Endometrium (tissue), 2 donors: Measurements from ENCODE around the gene CLN5.
"Not testable (repeated sequence)": the region's sequence is repeated elsewhere in the genome, so short reads cannot be mapped to it uniquely, and the experiment has no call there.

ENCODE experiments used
- FAIRE-seq: peaks from 2 replicates; lab custom pipeline; 2012; peaks lifted over from hg19 to GRCh38; lab: Jason Lieb, UNC
- donor health status: control.
- donor health status: control.

CLN5 gene

DNA sequence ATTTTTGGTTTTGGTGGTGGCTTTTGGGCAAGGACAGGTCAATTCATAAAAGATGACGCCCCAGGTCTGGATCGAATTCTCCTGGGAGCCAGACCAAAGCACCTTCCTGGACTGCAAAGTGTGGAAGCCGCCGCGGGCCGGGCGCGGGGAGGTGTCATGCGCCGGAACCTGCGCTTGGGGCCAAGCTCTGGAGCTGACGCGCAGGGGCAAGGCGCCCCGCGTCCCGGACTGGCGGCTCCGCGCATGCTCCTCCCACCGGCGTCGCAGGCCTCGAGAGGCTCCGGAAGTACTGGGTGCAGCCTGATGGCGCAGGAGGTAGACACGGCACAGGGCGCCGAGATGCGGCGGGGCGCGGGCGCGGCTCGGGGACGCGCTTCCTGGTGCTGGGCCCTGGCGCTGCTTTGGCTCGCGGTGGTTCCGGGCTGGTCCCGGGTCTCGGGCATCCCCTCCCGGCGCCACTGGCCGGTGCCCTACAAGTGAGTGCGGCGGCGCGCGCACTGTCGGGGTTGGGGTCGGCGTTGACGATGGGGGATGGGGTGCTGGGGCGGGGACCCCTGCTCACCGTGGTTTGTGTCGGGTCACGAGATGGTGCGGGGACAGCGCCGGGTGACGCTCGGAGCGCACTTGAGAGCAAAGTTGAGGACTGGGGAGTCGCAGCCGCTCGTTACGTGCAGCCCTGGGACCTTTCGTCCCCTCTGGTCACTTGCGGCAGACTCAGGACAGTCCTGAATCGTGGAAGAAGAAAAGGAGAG, at the start of gene CLN5:
Gene CLN5, plus strand, starts transcription at position 286 of the 752 bp plus-strand sequence. Its CDS starts 18 bp downstream, at position 304.
- no peak for FAIRE-seq

DNA sequence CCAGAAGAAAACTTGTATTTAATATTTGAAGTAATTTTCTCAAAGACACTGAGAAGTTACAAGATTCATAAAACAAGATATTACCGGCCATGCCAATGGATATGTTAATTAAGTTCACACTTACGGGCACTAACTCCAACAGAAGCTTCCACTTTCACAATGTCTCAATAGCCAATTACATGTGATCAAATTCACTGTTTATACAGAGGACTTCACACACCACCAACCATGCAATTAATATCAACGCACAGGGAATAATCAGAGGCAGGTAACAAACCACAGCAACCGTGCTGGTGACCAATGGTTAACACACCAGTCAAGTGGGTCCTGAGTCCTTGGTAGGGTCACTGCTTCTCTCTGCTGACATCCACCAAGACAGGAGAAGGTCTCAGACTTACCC, 49.5 kb upstream of the CLN5 start:
- no peak for FAIRE-seq

DNA sequence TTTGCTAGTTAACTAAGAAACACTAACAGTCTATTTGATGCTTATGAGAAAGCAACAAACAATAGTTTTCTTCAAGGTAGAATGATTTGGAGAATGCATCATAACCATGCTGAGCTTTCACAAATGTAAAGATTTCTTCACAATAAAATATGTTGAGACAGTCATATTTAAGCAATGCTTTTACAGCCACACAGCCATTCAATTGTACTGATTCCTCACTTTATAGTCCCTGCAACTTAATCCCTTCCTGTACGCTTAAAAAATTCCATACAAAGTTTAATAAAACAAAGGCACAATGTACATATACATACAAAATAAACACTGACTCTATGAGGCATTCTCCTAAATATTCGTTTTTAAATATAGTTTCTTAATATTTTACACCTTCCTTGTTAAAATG, 48.2 kb upstream of the CLN5 start:
- FAIRE-seq = no peak

DNA sequence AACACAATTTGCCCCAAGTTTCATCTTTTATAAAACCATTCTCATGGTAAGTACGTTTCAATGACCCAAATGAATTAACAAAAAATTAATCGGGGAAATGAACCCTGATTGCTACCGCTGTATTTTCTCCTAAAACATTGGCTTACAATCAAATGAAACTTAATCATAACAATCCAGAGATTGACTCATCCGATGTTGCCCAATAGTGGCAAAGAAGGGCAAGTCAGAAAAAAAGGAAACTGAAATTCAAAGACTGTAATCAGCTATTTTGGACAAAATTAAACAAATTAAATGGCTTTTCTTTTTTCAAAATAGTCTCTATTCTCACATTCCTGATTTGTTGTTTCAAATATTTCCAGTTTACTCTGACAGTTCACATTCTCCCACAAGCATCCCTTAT, 47.4 kb upstream of the CLN5 start:
- no peak for FAIRE-seq

DNA sequence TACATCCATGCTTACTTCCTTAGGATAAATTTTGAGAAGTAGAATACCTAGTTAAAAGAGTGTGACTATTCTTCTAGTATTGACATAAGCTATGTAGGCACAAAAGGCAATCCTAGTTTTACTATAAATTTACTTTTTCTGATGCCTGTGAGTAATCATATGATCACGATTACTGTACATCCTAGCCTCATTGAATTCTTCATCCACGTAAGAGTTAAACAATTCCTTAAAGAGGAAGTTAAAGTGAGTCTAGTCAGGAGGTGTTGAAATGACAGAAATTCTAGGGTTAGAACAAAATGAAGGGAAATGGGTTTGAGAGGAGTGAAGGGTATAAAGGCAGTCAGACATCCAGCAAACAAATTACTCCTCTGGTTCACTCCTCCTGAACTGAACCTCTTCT, 43.7 kb upstream of the CLN5 start, which contains the start of gene ACOD1:
Gene ACOD1, plus strand, starts transcription at position 363 of the 400 bp plus-strand sequence. CDS start 48 bp downstream, outside the sequence.
- FAIRE-seq = no peak

DNA sequence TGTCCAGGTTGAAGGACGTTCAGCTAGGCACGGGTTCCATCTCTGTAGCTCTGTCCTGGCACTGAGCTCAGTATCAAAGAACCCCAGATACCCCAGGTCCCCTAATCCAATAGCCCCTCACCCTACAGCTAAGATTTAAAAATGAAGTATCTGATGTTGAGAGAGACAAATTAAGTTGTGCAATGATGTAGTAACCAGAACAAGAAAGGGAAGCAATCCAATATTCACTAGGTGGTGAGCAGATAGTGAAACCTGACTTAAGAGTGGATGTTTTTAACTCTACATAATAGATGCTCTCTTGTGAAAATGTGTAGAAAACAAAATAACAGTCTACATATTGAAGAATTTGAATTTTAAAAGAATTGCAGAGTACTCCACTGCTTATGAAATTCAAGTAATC, 41.8 kb upstream of the CLN5 start:
- FAIRE-seq = no peak

DNA sequence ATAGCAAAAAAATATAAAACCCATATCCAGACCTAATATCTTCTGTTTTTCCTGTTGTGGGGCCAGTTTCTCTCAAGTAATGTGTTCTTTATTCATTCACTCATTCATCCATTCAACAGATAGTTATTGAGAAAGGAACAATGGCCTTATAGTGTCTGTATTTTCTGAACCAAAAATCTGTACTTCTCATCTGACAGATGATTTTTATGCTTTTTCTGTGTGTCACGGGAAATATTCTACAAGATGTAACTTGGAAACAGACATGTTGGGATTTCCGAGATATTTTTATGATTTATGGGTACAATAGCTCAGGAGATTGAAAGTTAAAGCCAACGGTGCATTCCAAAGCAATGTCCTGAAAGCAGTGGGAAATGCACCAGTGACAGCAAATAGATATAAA, 37.9 kb upstream of the CLN5 start:
- FAIRE-seq = no peak

DNA sequence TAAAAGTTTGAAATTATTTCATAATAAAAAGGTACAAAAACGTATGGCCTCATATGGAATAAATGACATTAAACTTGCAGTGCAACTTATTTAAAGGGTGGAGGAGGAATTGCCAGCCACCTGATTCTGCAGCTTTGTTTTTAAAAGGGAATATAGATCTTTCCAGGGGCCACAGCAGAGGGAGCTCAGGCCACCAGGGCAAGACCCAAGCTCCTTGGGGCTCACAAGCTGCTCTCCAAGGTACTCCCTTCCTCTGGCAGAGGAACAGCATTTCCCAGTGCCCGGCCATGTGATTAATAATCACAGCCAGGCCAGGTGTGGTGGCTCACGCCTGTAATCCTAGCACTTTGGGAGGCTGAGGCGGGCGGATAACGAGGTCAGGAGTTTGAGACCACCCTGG, 37.3 kb upstream of the CLN5 start:
- no peak for FAIRE-seq

DNA sequence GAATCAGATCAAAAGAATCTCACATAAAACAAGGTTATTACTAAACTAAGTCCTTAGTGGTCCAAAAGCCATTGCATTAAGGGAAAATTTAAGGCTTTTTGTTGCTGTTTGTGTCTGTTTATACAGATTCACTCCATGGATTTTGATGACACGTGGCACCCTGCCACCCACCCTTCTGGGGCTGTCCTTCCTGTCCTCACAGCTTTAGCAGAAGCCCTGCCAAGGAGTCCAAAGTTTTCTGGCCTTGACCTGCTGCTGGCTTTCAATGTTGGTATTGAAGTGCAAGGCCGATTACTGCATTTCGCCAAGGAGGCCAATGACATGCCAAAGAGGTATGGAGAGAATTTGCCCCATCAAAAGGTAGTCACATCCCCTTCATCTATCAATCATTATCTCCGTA, 36.7 kb upstream of the CLN5 start:
- no peak for FAIRE-seq

DNA sequence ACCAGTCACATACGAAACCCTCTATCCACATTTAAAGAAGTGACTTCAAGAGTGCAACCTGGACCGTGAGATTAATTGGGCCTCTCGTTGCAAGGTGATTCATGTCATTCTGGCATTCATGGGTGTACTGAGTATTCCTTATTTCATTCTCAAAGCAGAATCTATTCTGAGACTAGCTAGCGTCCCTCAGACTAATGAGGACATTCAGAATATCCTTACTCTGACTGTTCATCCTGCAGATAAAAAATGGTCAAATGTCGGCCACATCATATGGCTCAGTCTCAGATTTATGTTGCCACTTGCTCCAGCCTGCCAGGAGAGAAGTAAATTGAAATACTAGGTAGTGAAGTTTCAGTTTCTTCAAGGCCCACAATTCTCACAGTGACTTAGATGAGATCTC, 36.2 kb upstream of the CLN5 start:
- no peak for FAIRE-seq

DNA sequence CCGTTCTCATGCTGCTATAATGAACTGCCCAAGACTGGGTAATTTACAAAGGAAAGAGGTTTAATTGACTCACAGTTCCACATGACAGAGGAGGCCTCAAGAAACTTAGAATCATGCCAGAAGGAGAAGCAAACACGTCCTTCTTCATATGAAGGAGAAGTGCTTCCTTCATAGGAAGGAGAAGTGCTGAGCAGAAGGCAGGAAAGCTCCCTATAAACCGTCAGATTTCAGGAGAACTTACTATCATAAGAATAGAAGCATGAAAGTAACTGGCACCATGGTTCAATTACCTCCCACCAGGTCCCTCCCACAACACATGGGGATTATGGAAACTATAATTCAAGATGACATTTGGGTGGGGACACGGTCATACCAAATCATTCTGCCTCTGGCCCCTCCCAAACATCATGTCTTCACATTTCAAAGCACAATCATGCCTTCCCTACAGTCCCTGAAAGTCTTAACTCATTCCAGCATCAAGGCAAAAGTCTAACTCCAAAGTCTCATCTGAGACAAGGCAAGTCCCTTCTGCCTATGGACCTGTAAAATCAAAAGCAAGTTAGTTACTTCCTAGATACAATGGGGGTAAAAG, 32.9 kb upstream of the CLN5 start:
- FAIRE-seq = no peak

DNA sequence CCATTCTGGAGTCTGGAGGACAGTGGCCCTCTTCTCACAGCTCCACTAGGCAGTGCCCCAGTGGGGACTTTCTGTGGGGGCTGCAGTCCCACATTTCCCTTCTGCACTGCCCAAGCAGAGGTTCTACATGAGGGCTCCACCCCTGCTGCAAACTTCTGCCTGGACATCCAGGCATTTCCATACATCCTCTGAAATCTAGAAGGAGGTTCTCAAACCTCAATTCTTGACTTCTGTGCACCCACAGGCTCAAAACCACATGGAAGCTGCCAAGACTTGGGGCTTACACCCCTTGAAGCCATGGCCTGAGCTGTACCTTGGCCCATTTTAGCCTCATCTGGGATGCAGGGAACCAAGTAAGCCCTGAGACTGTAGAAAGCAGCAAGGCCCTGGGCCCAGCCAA, 32.1 kb upstream of the CLN5 start:
- FAIRE-seq = not testable (repeated sequence)

DNA sequence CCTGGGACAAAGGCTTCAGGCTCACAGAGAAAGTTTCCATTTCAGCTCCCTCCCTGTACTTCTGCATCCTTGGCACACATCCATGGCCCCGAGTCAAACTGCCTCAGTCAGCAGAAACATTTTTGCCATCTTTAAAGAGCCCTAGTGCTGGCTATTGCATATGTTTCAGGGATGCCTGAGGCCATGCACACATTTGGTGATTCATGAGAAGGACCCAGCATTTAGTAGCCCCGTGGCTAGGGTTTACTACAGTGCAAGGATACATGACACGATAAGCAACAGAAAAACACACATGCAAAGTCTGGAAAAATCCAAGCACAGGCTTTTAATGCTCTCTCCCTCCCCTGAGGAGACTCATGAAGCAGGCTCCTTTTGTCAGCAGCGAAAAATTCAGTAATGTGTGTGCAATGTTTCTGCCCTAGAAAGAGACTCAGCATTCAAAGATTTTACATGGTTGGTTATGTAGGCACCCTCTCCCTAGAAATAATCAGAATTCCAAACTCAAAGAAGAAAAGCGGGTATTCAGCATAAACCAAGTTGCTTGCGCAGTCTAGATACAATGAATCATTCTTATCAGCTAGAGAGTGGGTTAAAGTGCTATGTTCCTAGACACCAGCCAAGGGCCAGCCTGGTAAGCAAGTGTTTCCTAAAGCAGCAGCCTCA, 26.0 kb upstream of the CLN5 start:
- no peak for FAIRE-seq

DNA sequence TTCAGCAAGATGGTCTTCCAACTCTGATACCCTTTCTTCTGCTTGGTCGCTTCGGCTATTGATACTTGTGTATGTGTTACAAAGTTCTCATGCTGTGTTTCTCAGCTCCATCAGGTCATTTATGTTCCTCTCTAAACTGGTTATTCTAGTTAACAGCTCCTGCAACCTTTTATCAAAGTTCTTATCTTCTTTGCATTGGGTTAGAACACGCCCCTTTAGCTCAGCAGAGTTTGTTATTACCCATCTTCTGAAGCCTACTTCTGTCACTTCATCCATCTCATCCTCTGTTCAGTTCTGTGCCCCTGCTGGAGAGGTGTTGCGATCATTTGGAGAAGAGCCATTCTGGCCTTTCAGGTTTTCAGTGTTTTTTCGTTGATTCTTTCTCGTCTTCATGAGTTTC, 24.9 kb upstream of the CLN5 start:
- FAIRE-seq = no peak

DNA sequence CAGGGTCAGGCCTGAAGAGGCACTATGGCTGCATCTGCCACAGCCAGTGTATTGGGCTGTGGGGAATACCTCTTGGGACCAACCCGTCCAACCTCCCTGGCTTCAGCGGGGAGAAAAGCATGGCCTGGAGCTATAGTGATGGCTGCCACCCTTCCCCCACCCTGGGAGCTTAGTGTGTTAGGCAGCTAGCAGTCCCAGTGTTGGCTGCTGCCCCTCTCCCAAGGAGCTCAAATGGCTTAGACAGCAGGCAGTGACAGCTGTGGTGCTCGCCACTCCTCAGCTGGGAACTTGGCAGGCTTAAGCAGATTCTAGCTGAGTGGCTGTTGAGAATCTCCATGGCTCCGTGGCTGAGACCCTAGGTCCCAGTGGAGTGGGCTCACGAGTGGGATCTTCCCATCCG, 23.8 kb upstream of the CLN5 start:
- no peak for FAIRE-seq

DNA sequence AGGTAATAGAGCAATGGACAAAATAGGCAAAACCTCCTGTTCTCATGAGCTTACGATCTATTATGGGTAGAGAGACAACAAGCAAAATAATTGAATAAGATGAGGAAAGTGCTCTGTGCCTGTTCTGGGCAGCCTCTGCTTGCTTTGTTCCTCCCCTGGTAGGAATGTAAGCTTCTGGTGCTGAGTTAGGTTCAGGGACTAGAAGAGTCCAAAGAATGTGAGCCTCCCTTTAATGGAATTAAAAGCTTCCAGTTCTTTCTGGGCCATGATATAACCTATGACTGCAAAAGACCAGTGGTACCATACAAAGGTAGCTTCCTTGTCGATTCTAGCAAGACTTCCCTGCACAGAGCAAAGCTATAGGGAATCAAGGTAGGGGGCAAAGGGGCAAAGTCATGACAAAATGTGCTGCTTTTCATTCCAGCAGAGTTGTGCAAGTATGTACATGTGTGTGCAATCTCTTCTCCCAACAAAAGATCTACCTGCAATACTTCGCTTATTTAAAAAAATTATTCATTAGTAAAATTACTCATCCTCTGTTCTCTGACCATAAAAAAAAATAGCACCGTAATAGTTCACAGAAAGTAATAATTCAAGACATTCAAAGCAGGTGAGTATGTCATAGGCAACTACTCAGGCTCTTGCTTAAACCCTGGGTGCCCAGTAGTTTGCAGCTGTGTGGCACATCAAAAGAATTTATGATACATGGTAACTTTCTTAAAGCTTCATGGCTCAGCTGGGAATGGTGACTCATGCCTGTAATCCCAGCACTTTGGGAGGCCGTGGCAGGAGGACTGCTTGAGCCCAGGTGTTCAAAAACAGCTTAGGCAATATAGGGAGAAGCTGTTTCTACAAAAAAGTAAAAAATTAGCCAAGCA, 22.2 kb upstream of the CLN5 start:
- no peak for FAIRE-seq

DNA sequence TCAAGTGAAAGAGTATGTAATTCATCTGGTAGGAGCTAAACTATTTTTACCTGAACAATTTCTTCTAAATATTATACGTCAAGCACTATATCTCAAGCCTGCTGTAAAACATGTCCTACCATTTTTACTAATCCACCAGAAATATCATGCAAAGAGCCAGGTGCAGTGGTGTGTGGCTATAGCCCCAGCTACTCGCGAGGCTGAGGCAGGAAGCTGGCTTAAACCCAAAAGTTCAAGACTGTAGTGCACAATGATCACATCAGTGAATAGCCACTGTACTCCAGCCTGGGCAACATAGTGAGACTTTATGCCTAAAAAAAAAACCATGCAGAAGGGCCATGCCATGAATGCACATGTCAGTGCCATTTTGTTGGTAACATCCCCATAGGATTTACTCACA, 20.7 kb upstream of the CLN5 start:
- no peak for FAIRE-seq

DNA sequence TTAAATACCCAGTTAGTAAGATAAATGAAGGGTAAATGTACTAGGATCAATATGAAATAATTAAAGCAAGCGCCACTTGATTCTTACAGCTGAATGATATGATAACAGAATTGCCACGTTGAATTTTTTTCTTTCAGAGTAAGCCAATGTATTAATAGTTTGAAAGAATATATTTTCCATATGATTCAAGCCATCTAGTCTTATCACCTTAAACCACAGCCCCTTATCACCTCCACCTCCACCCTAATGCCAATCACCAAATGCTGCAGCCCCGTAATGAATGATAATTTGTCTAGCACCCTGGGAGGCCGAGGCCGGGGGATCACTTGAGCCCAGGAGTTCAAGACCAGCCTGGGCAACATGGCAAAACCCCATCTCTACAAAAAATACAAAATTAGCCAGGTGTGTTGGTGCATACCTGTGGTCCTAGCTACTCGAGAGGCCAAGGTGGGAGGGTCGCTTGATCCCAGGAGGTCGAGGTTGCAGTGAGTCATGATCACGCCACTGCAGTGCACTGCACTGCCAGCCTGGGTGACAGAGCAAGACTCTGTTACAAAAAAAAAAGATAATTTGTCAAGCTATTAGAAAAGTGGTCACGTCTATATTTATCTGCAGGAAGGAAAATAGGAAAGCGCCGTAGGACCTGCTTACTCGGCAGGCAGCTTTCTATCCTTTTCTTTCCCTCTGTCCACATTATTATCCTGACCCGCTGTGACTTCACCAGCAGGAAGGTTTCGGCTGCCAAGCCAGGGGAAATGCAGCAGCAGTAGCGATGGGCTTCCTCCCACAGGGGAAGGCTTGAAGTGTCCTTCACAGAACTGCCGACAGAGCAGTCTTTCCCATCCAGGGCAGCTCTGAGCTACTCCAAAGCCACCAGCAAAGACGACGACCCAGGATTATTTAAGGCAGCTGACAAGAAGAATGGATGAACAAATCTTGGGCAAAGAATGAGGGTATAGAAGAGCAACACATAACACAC, 19.7 kb upstream of the CLN5 start:
- FAIRE-seq = no peak

DNA sequence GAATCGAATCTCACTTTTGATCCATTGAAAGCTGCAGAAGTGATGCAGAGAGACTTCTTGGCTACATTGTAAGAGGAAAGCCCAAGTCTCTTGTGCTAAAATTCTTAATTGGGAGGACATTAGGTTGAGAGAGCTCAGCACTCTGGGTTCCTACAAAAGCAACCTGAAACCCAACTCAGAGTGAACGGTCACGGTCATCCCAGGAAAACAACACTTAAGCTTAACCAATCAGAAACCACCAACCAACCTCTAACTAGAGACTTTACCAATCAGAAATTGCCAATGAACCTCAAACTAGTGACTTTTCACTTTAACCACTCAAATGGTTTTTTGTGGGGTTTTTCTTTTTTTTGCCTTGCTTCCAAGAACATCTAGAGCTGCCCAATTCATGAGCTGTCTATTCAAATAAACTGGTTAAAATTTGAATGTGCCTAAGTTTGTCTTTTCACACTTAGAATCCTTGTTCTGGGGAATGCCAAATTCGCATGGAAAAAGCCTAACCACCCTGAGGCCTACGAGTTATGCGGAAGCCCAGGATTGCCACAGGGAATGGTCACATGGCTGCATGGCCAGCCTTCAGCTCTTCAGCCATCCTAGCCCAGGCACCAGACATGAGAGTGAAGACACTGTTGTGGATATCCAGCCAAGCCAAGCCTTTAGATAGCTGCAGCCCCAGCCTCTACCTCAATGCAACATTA, 17.8 kb upstream of the CLN5 start:
- no peak for FAIRE-seq

DNA sequence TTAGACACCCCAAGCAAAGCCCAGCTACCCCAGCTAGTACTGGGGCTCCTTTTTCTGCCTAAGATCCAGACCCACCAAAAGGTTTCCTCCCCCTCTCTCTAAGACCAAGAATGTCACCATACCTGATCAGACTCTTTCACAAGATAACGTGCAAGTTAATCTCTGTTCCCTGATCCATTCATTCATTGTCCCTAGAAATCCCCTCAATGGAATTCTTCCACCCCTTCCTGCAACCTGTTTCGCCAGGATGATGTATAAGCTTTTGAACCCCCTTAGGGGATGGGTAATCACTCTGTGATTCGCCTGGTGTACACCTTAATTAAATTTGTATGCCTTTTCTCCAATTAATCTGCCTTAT, 17.3 kb upstream of the CLN5 start:
- FAIRE-seq = no peak

DNA sequence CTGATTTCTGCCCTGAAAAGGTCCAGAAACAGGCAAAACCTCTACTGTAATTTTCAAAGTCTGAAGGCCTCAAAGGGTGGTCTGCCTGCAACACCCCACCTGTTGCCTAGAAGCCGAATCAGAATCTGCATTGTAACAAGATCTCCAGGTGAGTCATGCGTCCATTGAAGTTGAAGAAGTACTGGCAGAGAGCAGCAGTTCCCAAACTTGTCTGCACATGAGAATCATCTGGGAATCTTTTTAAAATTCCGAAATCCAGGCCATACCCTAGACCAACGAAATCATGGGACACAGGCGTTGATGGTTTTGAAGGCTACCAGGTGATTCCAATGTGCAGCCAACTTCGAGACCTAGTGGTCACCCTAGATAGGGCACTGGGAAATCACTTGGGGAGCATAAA, 16.0 kb upstream of the CLN5 start:
- no peak for FAIRE-seq
